Neutrophil (primary cell): Measurements from ENCODE around the gene PRLR.

Experiments used
- H3K27ac ChIP-seq: fragments of 200-600 bp; sonication (generic); 2 replicates; pipeline ENCODE4 v1.5.1; 2016; ENCODE audit warnings: mild to moderate bottlenecking, moderate library complexity
- H3K27me3 ChIP-seq: fragments of 200-600 bp; sonication (generic); 2 replicates; pipeline ENCODE4 v1.6.0; 2016; ENCODE audit warnings: mild to moderate bottlenecking
- H3K36me3 ChIP-seq: fragments of 200-600 bp; sonication (generic); 2 replicates; pipeline ENCODE4 v1.5.1; 2017
- H3K4me1 ChIP-seq, 2 experiments: fragments of 200-600 bp in 1 of 2; sonication (generic) in 1 of 2; 1 replicate in 1 of 2; 2 replicates in 1 of 2; pipeline versions ENCODE4 v1.5.1 to v1.6.1; 2013 to 2016; ENCODE audit warnings: low read depth in 1 of 2, low read length in 1 of 2, mild to moderate bottlenecking in 1 of 2, moderate library complexity in 1 of 2; ENCODE audit not compliant: control insufficient read depth in 1 of 2, insufficient read depth in 1 of 2
- H3K4me3 ChIP-seq, 2 experiments: fragments of 200-600 bp in 1 of 2; sonication (generic) in 1 of 2; 1 replicate in 1 of 2; 2 replicates in 1 of 2; pipeline ENCODE4 v1.5.1; 2013 to 2016; ENCODE audit warnings: low read depth in 1 of 2, low read length in 1 of 2, mild to moderate bottlenecking in 1 of 2, moderate library complexity in 1 of 2
- H3K9me3 ChIP-seq: fragments of 200-600 bp; sonication (generic); 2 replicates; pipeline ENCODE4 v1.5.1; 2016
- CTCF ChIP-seq: fragments of 200-600 bp; sonication (generic); IDR thresholded peaks from 2 replicates; pipeline ENCODE4 v1.5.1; 2016; ENCODE audit warnings: antibody characterized with exemption

The PRLR gene

GRCh38 chr5:35015063-35015462 lies 215.2 kb downstream of the PRLR start:
- H3K4me1 ChIP-seq, result no peaks in the 10 kb centered on the region
- H3K9me3 ChIP-seq, result no peaks in the 10 kb centered on the region
- H3K27me3 ChIP-seq, result no peaks in the 10 kb centered on the region
- no peaks in the 10 kb centered on the region for H3K36me3 ChIP-seq
- H3K4me3 ChIP-seq, result no peak overlapping the region
- TF ChIP-seq CTCF, result no peak
- no peak overlapping the region for H3K27ac ChIP-seq

DNA sequence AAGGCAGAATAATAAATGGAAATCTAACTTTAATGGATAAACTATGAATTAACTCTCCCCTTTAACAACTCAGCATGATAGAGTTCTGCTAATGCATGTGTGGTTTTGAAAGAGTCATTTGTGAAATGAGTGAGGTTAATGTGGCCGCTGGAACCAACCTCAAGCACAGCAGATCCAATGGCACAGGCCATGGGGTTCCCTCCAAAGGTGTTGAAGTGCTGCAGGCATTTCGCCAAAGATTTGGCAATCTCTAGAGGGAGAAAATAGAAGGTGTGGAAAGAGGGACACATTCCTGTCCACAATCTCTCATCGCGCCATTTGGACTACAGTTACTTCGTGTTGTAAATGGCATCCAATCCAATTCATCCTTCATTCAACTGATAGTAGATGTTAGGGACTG lies 217.5 kb downstream of the PRLR start:
- TF ChIP-seq CTCF, result no peak
- peaks cover 4% of the 10 kb centered on the region for H3K27me3 ChIP-seq

DNA sequence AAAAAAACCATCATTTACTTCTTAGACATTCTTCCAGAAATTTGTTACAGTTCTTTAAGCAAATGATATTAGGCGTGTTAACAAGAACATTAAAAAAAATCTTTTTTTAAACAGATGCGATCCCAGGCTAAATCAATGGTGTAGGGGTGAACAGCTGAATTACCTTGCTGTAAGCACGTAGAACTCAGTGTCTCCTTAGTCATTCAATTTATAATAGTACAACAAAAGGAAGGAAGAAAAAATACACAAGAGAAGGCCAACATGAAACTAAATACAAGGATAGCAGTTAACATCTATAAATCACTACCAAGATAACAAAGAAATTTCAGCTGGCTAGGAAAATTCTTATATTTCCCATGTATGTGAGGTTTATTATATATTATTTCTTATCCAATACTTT lies 217.9 kb downstream of the PRLR start:
- no peaks in the 10 kb centered on the region for H3K9me3 ChIP-seq
- H3K27me3 ChIP-seq, result peaks cover 4% of the 10 kb centered on the region
- TF ChIP-seq CTCF, result no peak
- H3K27ac ChIP-seq, result no peak overlapping the region
- no peaks in the 10 kb centered on the region for H3K4me1 ChIP-seq
- H3K4me3 ChIP-seq, result no peak overlapping the region
- H3K36me3 ChIP-seq, result no peaks in the 10 kb centered on the region

More for the DNA sequence above, 217.5 kb downstream of the PRLR start:
- Histone ChIP-seq H3K4me1 (no peaks in the 10 kb centered on the region), H3K27ac (no peak overlapping the region), H3K36me3 (no peaks in the 10 kb centered on the region), H3K4me3 (no peak overlapping the region), H3K9me3 (no peaks in the 10 kb centered on the region)

DNA sequence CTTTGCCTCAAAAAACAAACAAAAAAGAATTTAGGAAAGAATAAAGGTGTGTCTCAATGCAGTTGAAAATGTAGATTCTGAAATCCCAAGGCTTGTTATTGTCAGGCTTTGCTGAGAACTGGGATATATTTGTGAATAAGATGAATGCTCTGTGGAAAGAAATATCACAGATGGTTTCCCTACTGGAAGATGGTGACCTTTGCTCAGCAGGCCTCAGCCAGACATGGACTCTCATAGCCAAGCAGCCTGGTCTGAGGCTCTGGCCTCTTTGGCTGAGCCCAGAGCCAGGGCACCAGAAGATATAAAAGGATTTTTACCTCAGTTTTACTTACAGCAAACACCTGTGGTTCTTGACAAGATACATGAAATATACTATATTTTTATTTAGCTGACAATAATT lies 219.6 kb downstream of the PRLR start:
- no peaks in the 10 kb centered on the region for H3K4me1 ChIP-seq
- H3K4me3 ChIP-seq, result no peak overlapping the region
- H3K9me3 ChIP-seq, result no peaks in the 10 kb centered on the region
- H3K36me3 ChIP-seq, result no peaks in the 10 kb centered on the region
- H3K27ac ChIP-seq, result no peak overlapping the region
- no peak for TF ChIP-seq CTCF
- peaks cover 4% of the 10 kb centered on the region for H3K27me3 ChIP-seq

- no peaks in the 10 kb centered on the region for H3K4me1 ChIP-seq
- TF ChIP-seq CTCF, result no peak
- H3K9me3 ChIP-seq, result no peaks in the 10 kb centered on the region
- no peaks in the 10 kb centered on the region for H3K36me3 ChIP-seq
- H3K4me3 ChIP-seq, result no peak overlapping the region
- H3K27ac ChIP-seq, result no peak overlapping the region
- H3K27me3 ChIP-seq, result peaks cover 4% of the 10 kb centered on the region
Observed at GRCh38 chr5:35009657-35010056, 220.6 kb downstream of the PRLR start.

GRCh38 chr5:35009019-35009418 lies 221.3 kb downstream of the PRLR start:
- no peaks in the 10 kb centered on the region for H3K9me3 ChIP-seq
- peaks cover 4% of the 10 kb centered on the region for H3K27me3 ChIP-seq
- H3K36me3 ChIP-seq, result no peaks in the 10 kb centered on the region
- H3K27ac ChIP-seq, result no peak overlapping the region
- H3K4me1 ChIP-seq, result no peaks in the 10 kb centered on the region
- TF ChIP-seq CTCF, result no peak
- H3K4me3 ChIP-seq, result no peak overlapping the region
